HG03432 (cell line): ENCODE measurements around the gene ERBB4.

Experiments used
- ATAC-seq: cut with Tn5 transposase; IDR thresholded peaks from one replicate; pipeline ENCODE4 v1.9.1; 2021; ENCODE audit warnings: mild to moderate bottlenecking, moderate library complexity; ENCODE audit not compliant: unreplicated experiment

ERBB4 gene

DNA sequence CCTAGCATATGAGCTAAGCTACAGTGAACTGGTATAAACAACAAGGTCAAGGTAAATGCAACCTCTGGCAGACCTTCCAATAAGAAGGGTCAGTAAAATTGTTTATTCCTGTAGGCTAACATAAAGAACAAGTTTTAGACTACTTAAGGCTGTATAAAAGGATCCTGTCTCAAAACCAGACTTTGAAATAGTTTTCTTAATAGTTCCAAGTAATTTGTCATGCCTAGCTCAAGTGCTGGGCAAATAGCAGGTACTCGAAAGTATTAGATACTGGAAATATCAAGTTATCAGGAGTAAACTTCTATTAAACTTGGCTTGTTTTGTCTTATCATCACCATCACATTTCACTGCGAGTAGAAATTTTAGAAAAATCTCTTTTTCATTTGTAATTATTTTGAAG is 1087.0 kb downstream of the ERBB4 start:
- no peak for ATAC-seq

GRCh38 chr2:211449819-211450218 is 1088.8 kb downstream of the ERBB4 start:
- no peak for ATAC-seq

- ATAC-seq: no peak
Measured at GRCh38 chr2:211447548-211447947, 1091.1 kb downstream of the ERBB4 start.

DNA sequence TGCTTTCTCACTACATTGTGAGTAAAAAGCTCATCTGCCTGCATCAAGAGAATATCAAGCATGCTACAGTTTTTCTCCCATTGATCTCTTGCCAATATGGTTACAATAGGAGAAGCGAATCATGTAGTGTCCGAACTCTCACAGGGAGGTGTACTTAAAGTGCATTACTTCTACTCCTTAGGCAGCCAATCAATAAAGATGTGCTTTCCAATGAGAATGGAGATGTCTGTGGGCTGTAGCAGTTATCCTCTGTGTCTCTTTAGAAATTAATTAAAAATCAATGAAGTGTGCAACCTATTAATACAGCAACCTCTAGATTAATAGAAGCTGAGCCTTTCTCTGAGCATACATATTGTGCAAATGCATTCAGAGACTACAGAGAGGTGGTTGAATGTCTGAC is 1098.5 kb downstream of the ERBB4 start:
- no peak for ATAC-seq

GRCh38 chr2:211439011-211439410 is 1099.6 kb downstream of the ERBB4 start:
- no peak for ATAC-seq

DNA sequence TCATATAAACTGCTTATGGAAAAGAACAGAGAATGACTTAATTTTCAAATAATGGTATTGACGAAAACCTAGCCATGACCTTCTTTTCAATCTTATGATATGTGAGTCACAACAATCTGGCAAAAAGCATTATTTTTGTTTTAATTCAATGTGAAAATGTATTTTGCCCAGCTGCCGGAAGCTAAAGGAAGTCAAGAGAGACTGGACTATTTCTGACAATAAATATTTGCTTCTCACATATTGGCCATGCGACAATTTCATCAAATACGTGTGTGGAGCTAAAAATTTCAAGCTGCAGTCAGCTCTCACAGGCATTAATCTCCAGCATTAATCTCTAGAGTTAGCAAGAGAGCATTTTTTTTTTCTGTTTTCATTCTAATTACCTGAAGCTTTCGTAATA is 1101.2 kb downstream of the ERBB4 start:
- no peak for ATAC-seq

DNA sequence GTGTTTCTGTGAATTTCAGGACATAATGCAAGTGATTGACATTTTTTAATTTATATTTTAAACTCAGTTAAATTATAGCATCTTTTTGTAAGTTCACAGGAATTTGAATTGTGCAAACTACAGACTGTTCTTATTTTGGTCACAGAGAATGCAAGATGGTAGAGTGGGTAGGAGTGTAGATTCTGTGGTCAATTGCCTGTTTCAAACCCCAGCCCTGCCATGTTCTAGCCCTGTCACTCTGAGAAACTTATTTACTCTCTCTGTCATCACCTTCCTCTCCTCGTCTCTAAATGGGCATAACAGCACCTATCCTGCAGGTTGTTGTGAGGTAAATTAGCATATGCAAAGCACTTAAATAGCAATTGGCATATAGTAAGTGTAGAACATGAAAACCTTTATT is 1102.4 kb downstream of the ERBB4 start:
- no peak for ATAC-seq

- ATAC-seq: no peak
Measured at GRCh38 chr2:211435331-211435730, 1103.3 kb downstream of the ERBB4 start.

DNA sequence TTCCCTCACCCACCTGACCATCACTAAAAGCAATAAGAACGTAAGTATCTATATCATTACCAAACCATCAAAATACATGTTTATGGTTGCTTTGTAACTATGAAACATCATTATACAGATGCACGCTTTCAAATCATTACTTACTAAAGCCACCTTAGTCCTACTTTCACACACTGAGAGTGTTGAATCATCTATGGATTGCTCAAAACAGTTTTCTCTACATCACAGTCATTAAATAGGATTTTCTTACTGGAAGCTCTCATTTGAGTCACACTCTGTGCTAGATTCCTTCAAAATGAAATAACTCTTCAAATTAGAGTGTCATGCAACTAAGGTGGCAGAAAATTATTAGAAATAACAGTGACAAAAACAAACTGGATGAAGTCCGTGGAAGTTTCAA is 1103.8 kb downstream of the ERBB4 start:
- no peak for ATAC-seq

DNA sequence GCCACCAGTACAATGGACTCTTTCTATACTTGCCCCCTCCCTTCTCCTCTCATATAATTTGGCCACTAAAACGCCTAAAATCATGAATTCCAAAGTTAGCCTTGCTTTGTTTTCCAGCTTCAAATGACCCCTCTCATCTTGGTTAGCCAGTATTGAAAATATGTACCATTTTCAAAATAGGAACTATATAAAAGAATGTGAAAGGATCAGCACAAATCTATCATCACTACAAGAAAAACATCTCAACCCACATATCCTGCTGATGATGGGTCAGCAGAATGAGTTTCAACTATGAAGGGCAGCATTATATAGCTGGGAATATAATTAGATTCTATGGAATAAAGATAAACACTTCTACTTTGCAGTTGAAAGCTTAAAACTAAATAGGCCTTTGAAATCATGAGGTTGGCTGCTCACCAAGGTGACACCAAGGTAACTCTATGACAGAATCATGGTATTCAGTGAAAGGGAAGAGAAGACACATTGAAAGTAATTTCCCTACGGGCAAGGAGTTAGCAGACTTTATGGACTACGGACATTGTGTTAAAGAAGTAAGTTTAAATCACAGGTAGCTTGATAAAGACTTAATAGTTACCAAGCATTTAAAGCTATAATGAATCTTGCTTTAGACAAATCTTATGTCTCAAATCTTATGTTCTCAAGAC is 1109.2 kb downstream of the ERBB4 start:
- no peak for ATAC-seq

- no peak for ATAC-seq
Measured at GRCh38 chr2:211426240-211426639, 1112.4 kb downstream of the ERBB4 start.

DNA sequence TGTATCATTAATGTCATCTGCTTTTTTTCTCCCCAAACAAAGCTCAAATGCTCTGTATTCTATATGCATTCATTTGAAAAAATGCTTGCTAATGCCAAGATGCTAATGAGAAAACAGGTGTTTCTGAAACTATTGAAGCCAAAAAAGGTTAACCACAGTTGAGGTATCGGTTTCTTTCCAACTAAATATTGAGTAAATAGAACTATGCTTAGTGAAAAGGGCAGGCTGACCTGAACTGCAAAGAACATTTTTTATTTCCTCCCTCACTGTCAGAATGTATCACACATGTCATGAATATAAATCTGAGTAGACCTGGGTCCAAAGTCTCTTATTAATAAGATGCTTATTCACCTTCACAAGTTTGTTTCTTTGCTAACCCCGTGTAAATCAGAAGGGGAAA is 1115.6 kb downstream of the ERBB4 start:
- ATAC-seq: peak; percentile 55

DNA sequence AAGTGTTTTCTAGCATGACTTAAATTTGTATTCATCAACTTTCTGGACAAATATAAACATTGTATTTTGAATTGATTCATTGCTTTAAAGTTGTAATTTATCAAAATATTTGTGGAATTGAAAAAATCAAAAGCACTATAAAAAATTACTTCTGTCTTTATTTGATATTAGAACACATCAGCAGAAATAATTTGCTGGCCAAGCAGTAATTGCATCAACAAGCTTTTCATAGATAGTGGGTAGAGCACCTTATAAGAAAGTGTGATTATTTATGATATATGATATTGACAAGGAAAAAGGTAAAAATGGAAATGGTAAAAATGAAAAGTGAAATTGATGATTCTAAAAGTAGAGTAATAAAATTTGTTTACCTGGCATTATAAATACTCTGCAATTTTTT is 1121.1 kb downstream of the ERBB4 start:
- no peak for ATAC-seq

DNA sequence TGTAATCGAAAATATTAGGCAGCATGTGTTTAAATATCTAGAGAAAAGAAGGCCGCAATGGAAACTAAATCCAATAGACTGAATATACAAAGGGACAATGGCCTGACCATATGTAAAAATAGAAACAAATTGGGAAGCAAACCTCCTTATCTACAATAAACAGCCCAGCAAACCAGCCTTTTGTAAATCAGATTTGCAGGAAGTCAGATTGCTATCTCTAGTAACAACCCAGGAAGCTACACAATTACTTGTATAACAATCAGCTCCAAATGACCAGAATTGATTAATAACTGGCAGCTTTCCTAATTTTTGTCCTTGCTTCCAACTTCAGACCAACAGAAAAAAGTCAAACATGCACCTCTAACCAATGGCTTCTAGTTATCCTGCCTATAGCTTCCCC is 1122.2 kb downstream of the ERBB4 start:
- ATAC-seq: no peak

- ATAC-seq: no peak
Measured at GRCh38 chr2:211413746-211414145, 1124.9 kb downstream of the ERBB4 start.

DNA sequence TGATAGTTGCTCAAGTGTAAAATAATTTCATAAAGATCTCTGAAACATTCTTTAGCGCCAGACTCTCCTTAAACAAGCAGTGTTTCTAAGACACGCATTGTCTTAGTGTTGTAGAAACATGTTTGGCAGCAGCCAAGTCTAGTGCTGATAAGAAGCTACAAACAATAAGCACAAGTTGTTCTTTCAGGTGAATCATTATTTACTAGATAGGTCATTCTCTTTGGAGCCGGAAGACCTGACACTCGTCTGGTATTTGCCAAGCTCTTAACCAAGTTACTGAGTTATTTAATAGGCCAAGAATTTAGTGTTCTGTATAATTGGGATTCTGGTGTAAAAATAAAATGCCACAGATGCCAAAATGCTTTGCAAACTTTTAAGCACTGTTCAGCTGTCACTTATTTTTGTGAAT is 1130.1 kb downstream of the ERBB4 start:
- ATAC-seq: no peak

GRCh38 chr2:211407076-211407475 is 1131.5 kb downstream of the ERBB4 start:
- ATAC-seq: no peak

DNA sequence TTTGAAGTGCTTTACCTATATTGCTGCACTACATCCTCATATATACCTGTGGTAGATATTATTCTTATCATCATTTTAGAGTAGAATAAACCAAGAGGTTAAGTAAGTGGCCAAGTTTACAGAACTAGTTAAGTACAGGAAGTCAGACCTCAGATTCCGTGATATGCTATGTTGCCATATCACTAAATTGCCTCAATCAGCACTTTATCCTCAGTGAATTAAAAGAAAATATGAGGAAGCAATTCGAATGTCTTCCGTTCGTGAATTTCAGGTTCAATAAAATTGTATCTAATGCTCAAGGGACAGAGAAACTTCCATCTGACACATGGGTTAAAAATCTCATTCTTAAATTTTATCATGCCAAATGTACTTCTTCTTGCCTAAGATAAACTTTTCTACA is 1133.6 kb downstream of the ERBB4 start:
- no peak for ATAC-seq

DNA sequence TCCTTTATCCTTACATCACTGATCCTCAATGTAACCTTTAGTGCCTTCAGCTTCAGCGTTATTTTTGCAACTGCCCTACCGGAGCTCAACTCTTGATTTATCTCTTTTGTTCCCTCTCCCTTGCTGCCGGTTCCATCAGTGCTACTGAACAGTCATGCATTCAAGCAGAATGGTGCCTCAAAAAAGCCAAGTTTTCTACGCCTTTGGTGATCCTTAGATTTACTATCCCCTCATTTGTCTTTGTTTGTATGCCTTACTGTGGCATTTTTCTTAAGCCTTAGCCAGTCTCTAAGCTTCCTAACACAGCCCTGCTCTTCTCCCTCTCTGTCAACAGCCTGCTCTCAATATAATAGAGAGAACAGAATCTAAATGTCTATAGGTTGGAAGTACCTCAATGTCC is 1134.5 kb downstream of the ERBB4 start:
- ATAC-seq: no peak

DNA sequence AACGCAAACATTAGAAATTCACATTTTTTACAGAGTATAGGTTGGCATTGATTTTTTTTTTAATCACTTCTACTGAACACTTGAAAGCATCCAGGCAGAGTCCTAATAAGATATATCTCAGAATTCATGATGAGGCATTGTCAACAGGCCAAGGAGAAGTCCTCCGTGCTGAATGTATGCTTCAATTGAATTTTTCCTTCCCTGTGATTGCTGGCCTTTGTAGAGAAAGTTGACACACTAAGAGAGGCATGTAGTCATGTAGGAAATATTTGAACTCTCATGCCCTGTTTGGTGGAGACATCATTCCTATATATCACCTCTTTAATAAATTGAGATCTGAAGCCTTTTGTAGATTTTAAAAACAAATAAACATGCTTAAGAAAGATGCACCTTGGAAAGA is 1137.3 kb downstream of the ERBB4 start:
- ATAC-seq: no peak

DNA sequence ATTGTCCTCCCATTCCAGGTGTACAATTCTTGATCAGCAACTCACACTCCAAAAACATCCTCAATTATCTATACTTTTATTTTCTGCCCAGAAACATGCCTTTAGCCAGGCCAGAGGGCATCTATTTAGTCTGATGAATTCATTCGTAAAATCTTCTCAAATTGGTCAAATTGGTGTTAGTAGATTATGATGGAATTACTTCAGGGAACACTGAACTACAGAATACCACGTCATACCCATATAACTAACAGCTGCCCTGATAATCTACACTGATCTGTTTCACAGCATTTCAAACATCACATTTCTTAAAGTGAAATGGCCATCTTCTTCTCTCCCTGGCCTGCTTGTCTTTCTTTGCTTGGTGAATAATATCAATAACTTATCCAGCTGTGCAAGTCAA is 1140.8 kb downstream of the ERBB4 start:
- no peak for ATAC-seq

GRCh38 chr2:211396815-211397214 is 1141.8 kb downstream of the ERBB4 start:
- no peak for ATAC-seq

- no peak for ATAC-seq
Measured at GRCh38 chr2:211391189-211391567, 1147.4 kb downstream of the ERBB4 start.
